ENCODE results near the gene MEGF9.

Gene MEGF9

DNA sequence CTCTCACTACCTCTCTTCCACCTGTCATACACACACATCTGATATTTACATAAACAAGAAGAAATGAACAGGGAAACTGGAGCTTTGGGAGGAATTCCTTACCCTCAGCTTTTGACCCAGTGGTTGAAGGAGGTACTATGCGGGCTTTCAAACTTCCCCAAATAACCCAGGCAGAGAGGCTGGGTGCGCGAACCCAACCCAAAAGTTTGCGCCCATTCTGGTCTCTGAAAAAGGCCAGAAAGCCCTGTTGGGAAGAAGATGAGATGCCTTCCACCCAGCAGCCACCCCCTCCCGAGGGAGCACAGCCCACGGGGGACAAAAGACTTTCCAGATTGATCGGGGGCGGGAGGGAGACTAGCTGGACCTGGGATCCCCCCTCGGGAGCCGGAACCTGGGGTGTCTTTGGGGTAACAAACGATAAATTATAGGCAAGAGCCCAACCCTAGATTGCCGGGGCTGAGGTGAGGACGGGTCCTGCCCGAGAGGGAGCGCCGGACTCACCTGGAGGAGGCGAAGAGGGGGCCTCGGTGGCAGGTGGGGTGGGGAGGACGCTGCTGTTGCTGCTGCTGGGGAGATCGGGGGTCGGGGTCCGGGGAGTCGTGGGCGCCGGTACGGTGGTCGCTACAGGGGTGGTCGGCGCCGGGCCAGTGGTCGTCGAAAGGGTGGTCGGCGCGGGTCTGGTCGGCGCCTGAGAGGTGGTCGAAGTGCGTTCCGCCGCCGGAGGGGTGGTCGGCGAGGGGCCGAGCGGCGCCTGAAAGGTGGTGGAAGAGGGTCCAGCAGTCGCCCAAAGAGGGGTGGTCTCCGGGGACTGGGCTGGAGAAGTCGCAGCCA, 798 bp downstream of the MEGF9 start:
- Histone ChIP-seq H3K4me3 (peak overlapping the region; percentile 83), H3K27ac (peak overlapping the region; percentile 86 to 90)
- TF ChIP-seq CTCF (IDR thresholded peaks at IDR 0.05) = no peak
- peak; percentile 79 for DNase-seq (ENCODE audit: low spot score)

DNA sequence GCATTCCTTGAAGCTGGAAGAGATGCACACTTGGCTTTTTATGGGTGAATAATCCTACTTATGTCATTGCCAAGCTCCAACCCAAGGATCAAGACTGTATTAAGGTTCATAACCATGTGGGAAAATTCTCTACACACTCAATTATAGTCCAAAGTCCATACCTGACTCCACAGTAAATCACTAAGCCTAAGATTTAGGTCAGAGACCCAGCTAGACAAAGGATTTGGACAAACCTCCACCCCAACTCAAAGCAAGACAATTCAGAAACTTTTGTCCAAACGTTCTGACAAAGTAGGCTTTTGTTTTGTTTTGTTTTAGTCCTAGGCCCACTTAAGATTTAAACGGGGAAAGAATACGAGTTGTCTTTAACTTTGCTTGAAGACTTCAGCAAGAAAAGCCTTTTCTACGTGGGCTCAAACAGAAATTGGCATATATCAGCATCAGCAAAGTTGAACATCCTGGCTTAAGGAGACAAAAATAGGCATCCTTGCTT, 1.7 kb downstream of the MEGF9 start:
- Histone ChIP-seq H3K27ac (peak overlapping the region; percentile 86 to 90), H3K4me3 (peak overlapping the region; percentile 83)
- DNase-seq (ENCODE audit: low spot score) = no peak
- no peak for TF ChIP-seq CTCF (IDR thresholded peaks at IDR 0.05)

GRCh38 chr9:120711841-120712538, 2.3 kb downstream of the MEGF9 start:
- Histone ChIP-seq H3K4me3 (peak overlapping the region; percentile 83), H3K27ac (peak overlapping the region; percentile 86 to 90)
- no peak for DNase-seq (ENCODE audit: low spot score)
- no peak for TF ChIP-seq CTCF (IDR thresholded peaks at IDR 0.05)

- peak overlapping the region; percentile 66 to 86 for H3K27ac ChIP-seq
- peak overlapping the region; percentile 83 for H3K4me3 ChIP-seq
- TF ChIP-seq CTCF (IDR thresholded peaks at IDR 0.05) = no peak
- no peak for DNase-seq (ENCODE audit: low spot score)
Measured at GRCh38 chr9:120711354-120711753, 2.9 kb downstream of the MEGF9 start.

GRCh38 chr9:120710110-120710981, 3.9 kb downstream of the MEGF9 start:
- Histone ChIP-seq H3K27ac (peak overlapping the region; percentile 75 to 86), H3K4me3 (peak overlapping the region; percentile 60)
- no peak for DNase-seq (ENCODE audit: low spot score)
- TF ChIP-seq CTCF (IDR thresholded peaks at IDR 0.05) = no peak

DNA sequence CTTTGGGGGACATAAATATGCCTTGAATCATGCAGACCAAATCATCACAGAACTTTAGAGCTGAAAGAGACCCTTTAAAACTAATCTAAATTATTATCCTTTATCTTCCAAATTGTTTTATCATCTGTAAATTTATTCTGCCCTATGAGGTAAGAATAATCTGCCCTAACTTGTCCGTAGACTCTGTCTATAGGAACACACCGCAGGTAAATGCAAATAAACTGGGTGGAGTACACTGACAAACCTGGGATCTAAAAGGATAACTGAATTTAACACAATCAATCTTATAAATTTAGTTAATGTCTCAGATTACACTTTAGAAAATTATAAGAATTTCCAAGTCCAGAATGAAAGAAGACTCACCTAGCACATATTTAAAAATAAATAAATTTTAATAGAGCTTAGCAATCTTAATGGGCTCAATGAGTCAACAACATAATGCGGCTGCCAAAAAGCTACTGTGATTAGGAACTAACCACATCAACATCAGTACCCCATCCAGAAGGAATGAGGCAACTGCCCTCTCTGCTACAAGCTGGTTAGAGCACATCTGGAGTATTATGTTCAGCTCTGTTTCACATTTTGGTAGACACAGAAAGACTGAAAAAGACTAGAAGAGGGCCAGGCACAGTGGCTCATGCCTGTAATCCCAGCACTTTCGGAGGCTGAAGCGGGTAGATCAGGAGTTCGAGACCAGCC, 5.6 kb downstream of the MEGF9 start:
- no peak for TF ChIP-seq CTCF (IDR thresholded peaks at IDR 0.05)
- Histone ChIP-seq H3K27ac (no peak overlapping the region), H3K4me3 (no peak overlapping the region)
- DNase-seq (ENCODE audit: low spot score) = no peak
